ENCODE results near the gene KLHDC9.

- no peak for TF ChIP-seq SUZ12 (IDR thresholded peaks at IDR 0.05; ENCODE audit: extremely low read depth, insufficient read depth, insufficient read length)
- TF ChIP-seq ZNF274 (IDR thresholded peaks at IDR 0.05; ENCODE audit: low read depth, low read length), result no peak
- no peak for TF ChIP-seq YY1 (IDR thresholded peaks at IDR 0.05; ENCODE audit: insufficient read depth, insufficient read length)
Measured at GRCh38 chr1:161068306-161069234, 29.6 kb upstream of the KLHDC9 start.

Measured in NT2/D1 (cell line).